GM12878 (cell line): ENCODE measurements around the gene RLN2. TPM values are rescaled to one million over a fixed set of nuclear protein-coding genes. Genes with fewer than 3 reads are reported as not detected.
A peak's percentile ranks its signal among the peaks of the same experiment; 100 is the strongest.
"Not testable (repeated sequence)": the region's sequence is repeated elsewhere in the genome, so short reads cannot be mapped to it uniquely, and the experiment has no call there.

Experiments
- ATAC-seq: fragments of 200-7000 bp; cut with Tn5 transposase; 3 replicates; pipeline ENCODE4 v1.9.1; 2020; ENCODE audit warnings: mild to moderate bottlenecking, moderate library complexity
- BruUV-seq: library from RNA; stranded (reverse); fragments of 400-500 nt; replicated peaks from 2 replicates; lab custom pipeline; 2021; lab: Mats Ljungman, UMichigan
- CTCF ChIA-PET: fragments of 300-600 bp; sonication (Branson Sonifier 250); formaldehyde crosslinking; extraction: SDS; loops from one replicate; lab custom pipeline; 2021; ENCODE audit warnings: inconsistent platforms; lab: Yijun Ruan, JAX
- POLR2A ChIA-PET: fragments of 350-600 bp; formaldehyde crosslinking; extraction: SDS; loops from one replicate; lab custom pipeline; 2021; ENCODE audit warnings: inconsistent platforms; lab: Charles Lee
- RAD21 ChIA-PET: fragments of 300-600 bp; sonication (Branson Sonifier 250); formaldehyde crosslinking; loops from one replicate; lab custom pipeline; 2023; ENCODE audit warnings: antibody characterized with exemption; ENCODE audit not compliant: unreplicated experiment; lab: Charles Lee
- SMC1A ChIA-PET: fragments of 300-600 bp; sonication (Branson Sonifier 250); formaldehyde crosslinking; loops from one replicate; lab custom pipeline; 2023; ENCODE audit not compliant: unreplicated experiment, uncharacterized antibody; lab: Charles Lee
- DNase-seq: peaks from one replicate; pipeline ENCODE4 v3.0.0-alpha.2; 2011; ENCODE audit warnings: low read depth, low spot score
- FAIRE-seq: peaks from 3 replicates; lab custom pipeline; 2011; peaks lifted over from hg19 to GRCh38; lab: Jason Lieb, UNC
- H2AFZ ChIP-seq: 2 replicates; pipeline ENCODE4 v1.6.0; 2011; ENCODE audit warnings: low read depth, low read length, control low read depth; ENCODE audit not compliant: control insufficient read depth
- H3K27ac ChIP-seq: 2 replicates; pipeline ENCODE4 v1.5.1; 2011; ENCODE audit warnings: control low read depth; ENCODE audit not compliant: control insufficient read depth, insufficient read depth
- H3K27me3 ChIP-seq, 2 experiments: replicated peaks in 1 of 2; 2 replicates each; pipeline versions ENCODE4 v1.6.0 to v1.6.1; 2011; ENCODE audit warnings: low read length in 1 of 2; ENCODE audit not compliant: control insufficient read depth in 2 of 2, insufficient read depth in 2 of 2
- H3K36me3 ChIP-seq, 2 experiments: 2 replicates each; pipeline ENCODE4 v1.5.1; 2011; ENCODE audit warnings: low read length in 1 of 2; ENCODE audit not compliant: control insufficient read depth in 2 of 2, insufficient read depth in 2 of 2
- H3K4me1 ChIP-seq: 2 replicates; pipeline ENCODE4 v1.6.1; 2011; ENCODE audit warnings: mild to moderate bottlenecking, low read length, moderate library complexity, mixed read lengths; ENCODE audit not compliant: control insufficient read depth, insufficient read depth
- H3K4me2 ChIP-seq: 2 replicates; pipeline ENCODE4 v1.6.0; 2011; ENCODE audit warnings: control low read depth; ENCODE audit not compliant: control insufficient read depth, insufficient read depth
- H3K4me3 ChIP-seq: fragments of 200-600 bp; sonication (generic); 2 replicates; pipeline ENCODE4 v1.5.1; 2016
- H3K79me2 ChIP-seq: 2 replicates; pipeline ENCODE4 v1.6.0; 2011; ENCODE audit warnings: low read length; ENCODE audit not compliant: control insufficient read depth, insufficient read depth
- H3K9ac ChIP-seq: 2 replicates; pipeline ENCODE4 v1.8.0; 2011; ENCODE audit warnings: low read length, control low read depth, mixed read lengths; ENCODE audit not compliant: control insufficient read depth, insufficient read depth
- H3K9me3 ChIP-seq: replicated peaks from 3 replicates; pipeline ENCODE4 v1.5.1; 2011; ENCODE audit warnings: mild to moderate bottlenecking, low read length; ENCODE audit not compliant: control insufficient read depth, insufficient read depth
- H4K20me1 ChIP-seq: 2 replicates; pipeline ENCODE4 v1.6.0; 2011; ENCODE audit not compliant: control insufficient read depth, insufficient read depth
- WGBS: methylation state at CpG from one replicate; pipeline ENCODE4 v1.1.6; 2016; ENCODE audit warnings: low lambda C conversion rate; ENCODE audit not compliant: insufficient replicate concordance, insufficient coverage; ENCODE audit errors: missing lambda C conversion rate; 5-methylcytosine and 5-hydroxymethylcytosine counted together
- in situ Hi-C: fragments of 300-500 bp; cut with MboI; formaldehyde crosslinking; loops from 9 replicates; pipeline ENCODE4 v1.14.3; 2018; ENCODE audit warnings: mixed read lengths
- intact Hi-C: fragments of 100-400 bp; cut with micrococcal nuclease; formaldehyde crosslinking; loops from one replicate; pipeline ENCODE4 v1.14.2; 2022; ENCODE audit not compliant: unreplicated experiment
- polyA plus RNA-seq, 11 experiments: library from polyadenylated mRNA; depleted of rRNA in 4 of 11; unstranded in 6 of 11; stranded (reverse) in 5 of 11; fragments of >200 nt; fragmentation: Nextera tagmentation in 4 of 11; fragmentation: Illumina TruSeq in 1 of 11; extraction: Ambion mirVana in 4 of 11; extraction: Trizol in 1 of 11; gene quantifications; 1 replicate in 1 of 11; 2 replicates in 10 of 11; pipeline versions ENCODE4 v1.2.1 to v1.2.3, GENCODE V29; 2011 to 2016; ENCODE audit warnings: inconsistent platforms in 2 of 11, missing spikeins in 2 of 11, low read depth in 1 of 11
- total RNA-seq, 4 experiments: library from RNA; depleted of rRNA in 3 of 4; stranded (reverse); fragments of >200 nt in 3 of 4; fragmentation: Illumina TruSeq in 1 of 4; extraction: Trizol in 1 of 4; gene quantifications; 2 replicates each; pipeline versions ENCODE4 v1.2.1 to v1.2.3, GENCODE V29; 2013 to 2021
- TF ChIP-seq, protein P1 (sequence below): IDR thresholded peaks from 2 replicates; pipeline ENCODE4 v1.6.1; 2012; ENCODE audit warnings: mild to moderate bottlenecking, low read depth, low read length

The RLN2 gene
- total and polyA plus RNA-seq, 10 of the 15 experiments (the other 5 are each of a cell fraction or from before 2014, with no cell fraction given): 3.3 to 15.7 (median 6.0) TPM

DNA sequence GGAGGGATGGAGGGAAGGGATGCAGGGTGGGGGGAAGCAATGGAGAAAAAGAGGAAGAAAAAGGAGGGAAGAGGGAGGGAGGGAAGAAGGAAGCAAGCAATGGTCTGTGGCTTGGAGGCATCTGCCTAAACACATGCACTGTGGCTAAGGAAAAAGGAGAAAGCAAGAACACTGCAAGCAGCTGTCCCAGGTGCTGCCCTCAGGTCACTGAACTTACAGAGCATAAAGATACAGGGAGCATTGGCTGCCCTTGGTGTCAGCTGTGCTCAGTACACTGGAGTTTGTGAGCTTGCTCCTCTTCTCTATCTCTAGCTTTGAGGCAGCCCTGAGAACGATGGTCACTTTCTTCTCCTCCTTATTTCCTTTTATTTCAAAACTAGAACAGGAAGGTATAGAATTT lies 17.1 kb upstream of the RLN2 start:
- not testable (repeated sequence) for H3K4me3 ChIP-seq
- TF ChIP-seq, protein P1, sequence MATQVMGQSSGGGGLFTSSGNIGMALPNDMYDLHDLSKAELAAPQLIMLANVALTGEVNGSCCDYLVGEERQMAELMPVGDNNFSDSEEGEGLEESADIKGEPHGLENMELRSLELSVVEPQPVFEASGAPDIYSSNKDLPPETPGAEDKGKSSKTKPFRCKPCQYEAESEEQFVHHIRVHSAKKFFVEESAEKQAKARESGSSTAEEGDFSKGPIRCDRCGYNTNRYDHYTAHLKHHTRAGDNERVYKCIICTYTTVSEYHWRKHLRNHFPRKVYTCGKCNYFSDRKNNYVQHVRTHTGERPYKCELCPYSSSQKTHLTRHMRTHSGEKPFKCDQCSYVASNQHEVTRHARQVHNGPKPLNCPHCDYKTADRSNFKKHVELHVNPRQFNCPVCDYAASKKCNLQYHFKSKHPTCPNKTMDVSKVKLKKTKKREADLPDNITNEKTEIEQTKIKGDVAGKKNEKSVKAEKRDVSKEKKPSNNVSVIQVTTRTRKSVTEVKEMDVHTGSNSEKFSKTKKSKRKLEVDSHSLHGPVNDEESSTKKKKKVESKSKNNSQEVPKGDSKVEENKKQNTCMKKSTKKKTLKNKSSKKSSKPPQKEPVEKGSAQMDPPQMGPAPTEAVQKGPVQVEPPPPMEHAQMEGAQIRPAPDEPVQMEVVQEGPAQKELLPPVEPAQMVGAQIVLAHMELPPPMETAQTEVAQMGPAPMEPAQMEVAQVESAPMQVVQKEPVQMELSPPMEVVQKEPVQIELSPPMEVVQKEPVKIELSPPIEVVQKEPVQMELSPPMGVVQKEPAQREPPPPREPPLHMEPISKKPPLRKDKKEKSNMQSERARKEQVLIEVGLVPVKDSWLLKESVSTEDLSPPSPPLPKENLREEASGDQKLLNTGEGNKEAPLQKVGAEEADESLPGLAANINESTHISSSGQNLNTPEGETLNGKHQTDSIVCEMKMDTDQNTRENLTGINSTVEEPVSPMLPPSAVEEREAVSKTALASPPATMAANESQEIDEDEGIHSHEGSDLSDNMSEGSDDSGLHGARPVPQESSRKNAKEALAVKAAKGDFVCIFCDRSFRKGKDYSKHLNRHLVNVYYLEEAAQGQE: peak; percentile 58; the same call in 1 of the 2 replicates
- TF ChIP-seq, all 136 proteins: peak for 1; not testable (repeated sequence) for 135
- in situ Hi-C loops, H3K4me2 ChIP-seq, BruUV-seq, H3K9ac ChIP-seq, H3K79me2 ChIP-seq, H2AFZ ChIP-seq, H3K36me3 ChIP-seq, H3K4me1 ChIP-seq, DNase-seq, POLR2A ChIA-PET, H3K27ac ChIP-seq, H3K27me3 ChIP-seq, H3K9me3 ChIP-seq, FAIRE-seq, intact Hi-C loops, H4K20me1 ChIP-seq: not testable (repeated sequence)
- RAD21 ChIA-PET: interaction anchor here (0.6 to 1.5 kb wide), 7 partner anchors 76 to 983 kb away, joined by 3 to 6 read pairs (median 3); no protein-coding TSS in a partner anchor
- CTCF ChIA-PET: interaction anchor here (0.6 to 1.2 kb wide), 11 partner anchors 53 to 562 kb away, joined by 3 to 5 read pairs (median 3); no protein-coding TSS in a partner anchor
- SMC1A ChIA-PET: interaction anchor here (0.6 to 1.8 kb wide), 8 partner anchors 31 to 563 kb away, joined by 3 to 5 read pairs (median 4); no protein-coding TSS in a partner anchor
- ATAC-seq: peak; percentile 31; the same call in 2 of the 3 replicates
- WGBS: 25% methylated on average over 1 of the region's 1 CpG
